RWPE1 (cell line): ENCODE measurements around the gene TSHZ2.
"Not testable (repeated sequence)": the region's sequence is repeated elsewhere in the genome, so short reads cannot be mapped to it uniquely, and the experiment has no call there.

ENCODE experiments used
- CTCF ChIA-PET: fragments of 350-600 bp; sonication (Branson Sonifier 250); formaldehyde crosslinking; extraction: SDS; loops from one replicate; lab custom pipeline; 2021; lab: Yijun Ruan, JAX
- POLR2A ChIA-PET: fragments of 400-600 bp; formaldehyde crosslinking; extraction: SDS; loops from one replicate; lab custom pipeline; 2020; ENCODE audit warnings: antibody characterized with exemption; ENCODE audit not compliant: low non-redundant PET; lab: Yijun Ruan, JAX
- DNase-seq: peaks from one replicate; pipeline ENCODE4 v3.0.0; 2012; ENCODE audit warnings: low spot score
- H3K27ac ChIP-seq: fragments of 450-650 bp; 2 replicates; pipeline ENCODE4 v1.5.1; 2017
- TF ChIP-seq, protein P1 (sequence below): fragments of 450-650 bp; conservative IDR thresholded peaks from 2 replicates; pipeline ENCODE4 v1.5.1; 2017; ENCODE audit warnings: low read depth, mild to moderate bottlenecking

Gene TSHZ2

DNA sequence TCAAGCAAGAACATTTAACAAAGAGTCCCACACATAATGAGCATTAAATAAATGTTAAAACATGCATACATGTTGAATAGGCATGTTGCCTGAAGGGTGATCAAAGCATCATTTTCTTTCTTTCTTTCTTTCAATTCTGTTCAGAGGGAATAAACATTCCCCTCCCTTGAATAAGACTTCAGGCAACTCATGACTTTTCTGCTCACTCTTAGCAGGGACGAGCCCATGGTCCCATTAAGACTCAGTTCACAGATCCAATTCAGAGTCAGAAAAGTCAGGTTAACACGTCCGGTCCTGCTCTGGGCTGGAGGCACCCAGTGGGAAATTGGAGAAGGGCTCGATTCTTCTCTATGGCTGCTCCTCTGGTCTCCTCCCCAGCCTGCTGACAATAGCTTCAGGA, 439.7 kb downstream of the TSHZ2 start:
- TF ChIP-seq, protein P1, sequence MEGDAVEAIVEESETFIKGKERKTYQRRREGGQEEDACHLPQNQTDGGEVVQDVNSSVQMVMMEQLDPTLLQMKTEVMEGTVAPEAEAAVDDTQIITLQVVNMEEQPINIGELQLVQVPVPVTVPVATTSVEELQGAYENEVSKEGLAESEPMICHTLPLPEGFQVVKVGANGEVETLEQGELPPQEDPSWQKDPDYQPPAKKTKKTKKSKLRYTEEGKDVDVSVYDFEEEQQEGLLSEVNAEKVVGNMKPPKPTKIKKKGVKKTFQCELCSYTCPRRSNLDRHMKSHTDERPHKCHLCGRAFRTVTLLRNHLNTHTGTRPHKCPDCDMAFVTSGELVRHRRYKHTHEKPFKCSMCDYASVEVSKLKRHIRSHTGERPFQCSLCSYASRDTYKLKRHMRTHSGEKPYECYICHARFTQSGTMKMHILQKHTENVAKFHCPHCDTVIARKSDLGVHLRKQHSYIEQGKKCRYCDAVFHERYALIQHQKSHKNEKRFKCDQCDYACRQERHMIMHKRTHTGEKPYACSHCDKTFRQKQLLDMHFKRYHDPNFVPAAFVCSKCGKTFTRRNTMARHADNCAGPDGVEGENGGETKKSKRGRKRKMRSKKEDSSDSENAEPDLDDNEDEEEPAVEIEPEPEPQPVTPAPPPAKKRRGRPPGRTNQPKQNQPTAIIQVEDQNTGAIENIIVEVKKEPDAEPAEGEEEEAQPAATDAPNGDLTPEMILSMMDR, result no peak
- ChIA-PET CTCF (interaction anchor here (0.7 to 1.4 kb wide), 4 partner anchors 18 to 1476 kb away, joined by 3 to 6 read pairs (median 3); no protein-coding TSS in a partner anchor), POLR2A (no interaction called here)
- DNase-seq, result no peak
- no peak overlapping the region for H3K27ac ChIP-seq

DNA sequence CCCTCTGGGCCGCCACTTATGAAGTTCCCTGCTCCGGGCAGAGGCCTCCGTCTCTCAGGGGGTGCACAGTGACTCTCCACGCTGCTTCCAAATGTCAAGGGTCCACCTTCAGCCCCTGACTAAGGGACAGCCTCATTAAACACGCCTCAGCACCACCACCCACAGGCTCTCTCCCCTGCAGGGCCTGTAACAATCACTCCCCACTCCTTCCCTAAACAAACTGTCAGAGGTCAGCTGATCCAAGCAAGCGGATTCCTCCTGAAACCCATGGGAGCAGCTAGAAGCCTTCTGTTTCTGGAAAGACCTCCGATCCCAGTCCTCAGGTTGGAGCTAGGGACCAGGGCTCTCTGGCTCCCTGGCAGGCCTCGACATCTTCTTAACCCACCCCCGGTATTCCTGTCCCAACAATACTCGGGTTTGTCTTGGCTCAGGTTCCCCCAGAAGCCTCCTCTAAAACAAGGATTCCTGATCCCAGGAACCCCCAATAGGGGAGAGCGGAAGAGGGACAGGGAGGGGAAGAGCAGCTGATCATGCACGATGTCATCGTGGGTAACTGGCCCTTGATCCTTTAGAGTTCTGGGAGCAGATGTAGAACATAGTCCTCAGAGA, 440.5 kb downstream of the TSHZ2 start:
- no peak overlapping the region for H3K27ac ChIP-seq
- CTCF ChIA-PET, result interaction anchor here (0.6 to 1.2 kb wide), 6 partner anchors 17 to 1475 kb away, joined by 3 to 8 read pairs (median 5); no protein-coding TSS in a partner anchor
- POLR2A ChIA-PET, result no interaction called here
- TF ChIP-seq, protein P1, result no peak
- DNase-seq, result no peak

DNA sequence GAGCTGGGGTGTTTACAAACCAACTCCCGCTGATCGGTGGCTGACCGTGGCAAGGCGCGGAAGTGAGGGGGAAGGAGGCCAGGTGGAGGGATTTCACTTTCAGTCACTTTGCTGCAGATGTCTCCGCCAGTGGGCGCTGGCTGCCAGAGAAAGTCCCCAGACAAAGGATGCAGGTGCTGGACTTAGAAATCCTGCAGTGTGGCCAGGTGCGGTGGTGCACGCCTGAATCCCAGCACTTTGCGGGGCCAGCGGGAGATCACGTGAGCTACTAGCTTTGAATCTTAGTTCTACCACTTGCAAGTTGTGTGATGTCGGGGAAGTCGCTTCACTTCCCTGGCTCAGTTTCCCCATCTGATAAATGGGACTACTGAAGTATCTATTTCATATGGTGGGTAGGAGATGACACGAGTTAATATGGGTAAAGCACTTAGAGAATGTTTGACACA, 441.1 kb downstream of the TSHZ2 start:
- H3K27ac ChIP-seq, result no peak overlapping the region
- TF ChIP-seq, protein P1, result no peak; the same call in 1 of the 2 replicates
- ChIA-PET POLR2A (no interaction called here), CTCF (interaction anchor here (0.6 to 1.2 kb wide), 5 partner anchors 17 to 787 kb away, joined by 3 to 8 read pairs (median 5); no protein-coding TSS in a partner anchor)
- DNase-seq, result peak; percentile 44

DNA sequence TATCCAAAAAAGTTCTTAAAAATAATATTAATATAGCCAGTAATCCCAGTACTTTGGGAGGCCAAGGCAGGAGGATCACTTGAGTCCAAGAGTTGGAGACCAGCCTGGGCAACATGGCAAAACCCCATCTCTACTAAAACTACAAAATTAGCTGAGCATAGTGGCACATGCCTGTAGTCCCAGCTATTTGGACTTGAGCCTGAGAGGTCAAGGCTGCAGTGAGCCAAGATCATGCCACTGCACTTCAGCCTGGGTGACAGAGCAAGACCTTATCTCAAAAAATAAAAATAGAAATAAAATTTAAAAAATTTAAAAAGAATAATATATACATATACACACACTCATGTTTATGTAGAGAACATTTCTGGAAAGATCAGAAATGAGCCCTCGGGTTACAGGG, 441.7 kb downstream of the TSHZ2 start:
- CTCF ChIA-PET, result interaction anchor here (0.6 kb wide), 1 partner anchor 155 kb away, joined by 3 read pairs; no protein-coding TSS in a partner anchor
- H3K27ac ChIP-seq, DNase-seq: not testable (repeated sequence)
- POLR2A ChIA-PET, result interaction anchor here (0.6 kb wide), 1 partner anchor 134 kb away, joined by 3 read pairs; no protein-coding TSS in a partner anchor

DNA sequence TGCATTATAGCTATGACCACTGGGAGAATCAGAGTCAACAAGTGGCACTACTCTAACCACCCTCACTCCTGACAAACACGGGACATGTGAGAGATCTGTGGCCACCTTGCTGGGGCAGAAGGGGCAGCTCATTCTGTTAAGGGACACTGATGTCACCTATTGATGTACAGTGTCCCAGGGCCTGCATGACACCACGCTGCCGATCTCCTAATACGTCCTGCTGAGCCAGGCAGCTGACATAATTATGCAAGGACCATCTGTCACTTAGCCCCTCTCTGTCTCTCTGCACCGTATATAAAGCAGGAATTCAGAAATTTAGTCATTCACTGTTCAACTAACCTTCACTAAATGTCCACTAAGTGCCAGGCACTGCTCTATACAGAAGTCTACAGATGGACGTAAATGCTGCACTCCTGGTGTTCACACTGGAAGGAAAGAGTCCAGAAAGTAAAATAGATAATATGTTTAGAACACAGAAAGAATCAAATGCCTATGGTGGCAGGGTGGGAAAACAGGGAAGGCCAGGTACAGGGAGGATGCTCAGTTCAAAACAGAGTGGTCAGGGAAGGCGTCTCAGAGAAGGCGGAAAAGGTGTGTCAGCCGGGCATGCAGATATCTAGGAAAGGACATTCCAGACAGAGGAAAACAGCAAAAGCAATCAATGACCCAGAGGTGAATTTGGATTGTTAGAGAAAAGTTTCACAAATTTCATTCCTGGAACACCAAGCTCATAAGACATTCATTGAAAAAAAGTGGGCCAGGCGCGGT, 447.7 kb downstream of the TSHZ2 start:
- no peak for DNase-seq
- POLR2A ChIA-PET, result no interaction called here
- H3K27ac ChIP-seq, result no peak overlapping the region
- CTCF ChIA-PET, result interaction anchor here (0.6 kb wide), 1 partner anchor 26 kb away, joined by 3 read pairs; no protein-coding TSS in a partner anchor
- TF ChIP-seq, protein P1, result no peak

DNA sequence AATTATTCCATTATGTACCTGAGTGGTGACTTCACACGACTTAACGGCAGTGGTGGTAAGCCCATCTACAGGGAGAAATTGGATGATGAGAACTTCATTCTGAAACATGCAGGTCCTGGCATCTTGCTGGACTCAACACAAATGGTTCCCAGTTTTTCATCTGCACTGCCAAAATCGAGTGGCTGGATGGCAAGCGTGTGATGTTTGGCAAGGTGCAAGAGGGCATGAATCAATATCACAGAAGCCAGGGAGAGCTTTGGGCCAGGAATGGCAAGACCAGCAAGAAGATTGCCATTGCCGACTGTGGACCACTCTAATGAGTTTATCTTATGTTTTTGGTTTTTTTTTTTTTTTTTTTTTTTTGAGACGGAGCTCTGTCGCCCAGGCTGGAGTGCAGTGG, 449.2 kb downstream of the TSHZ2 start:
- H3K27ac ChIP-seq, result no peak overlapping the region
- TF ChIP-seq, protein P1, result no peak
- ChIA-PET POLR2A (no interaction called here), CTCF (interaction anchor here (0.6 kb wide), 1 partner anchor 52 kb away, joined by 4 read pairs; no protein-coding TSS in a partner anchor)
- no peak for DNase-seq
